ENCODE measurements around the gene F12. TPM values are rescaled to one million over a fixed set of nuclear protein-coding genes. Genes with fewer than 3 reads are reported as not detected.
"Not testable (repeated sequence)": the region's sequence is repeated elsewhere in the genome, so short reads cannot be mapped to it uniquely, and the experiment has no call there.

F12 gene
- total RNA-seq, 1 experiment from 2014 or later, result not detected

- H3K4me3 ChIP-seq (ENCODE audit: low read depth, low read length, poor library complexity, severe bottlenecking), result no peak overlapping the region
- DNase-seq (ENCODE audit: low spot score), result no peak
- ChIA-PET POLR2A (ENCODE audit: low non-redundant PET) (no interaction called here), CTCF (interaction anchor here (2.0 kb wide), 1 partner anchor 12 kb away, joined by 7 read pairs; no protein-coding TSS in a partner anchor)
- intact Hi-C loops (cut with micrococcal nuclease; ENCODE audit: unreplicated experiment), result no loop called here
- H3K36me3 ChIP-seq (ENCODE audit: insufficient read depth, low read length, poor library complexity, severe bottlenecking), result no peaks in the 10 kb centered on the region
- TF ChIP-seq CTCF (conservative IDR thresholded peaks at IDR 0.05; ENCODE audit: low read depth, low read length) (no peak), EZH2 (IDR thresholded peaks at IDR 0.05; ENCODE audit: borderline replicate concordance, low read depth, low read length, poor library complexity, severe bottlenecking) (no peak)
- no peak overlapping the region for H3K27ac ChIP-seq (ENCODE audit: low read depth, low read length, poor library complexity, severe bottlenecking)
- no peaks in the 10 kb centered on the region for H3K27me3 ChIP-seq (replicated peaks; ENCODE audit: insufficient read depth, low read depth, low read length, poor library complexity)
- no TSS peak for BruUV-seq (replicated peaks)
- H3K4me1 ChIP-seq (ENCODE audit: insufficient read depth, low read length, poor library complexity, severe bottlenecking), result no peaks in the 10 kb centered on the region
- H3K9me3 ChIP-seq (ENCODE audit: low read depth, low read length, poor library complexity, severe bottlenecking), result no peaks in the 10 kb centered on the region
Observed at GRCh38 chr5:177377851-177378776, 31.2 kb downstream of the F12 start.

- Histone ChIP-seq H3K4me1 (ENCODE audit: insufficient read depth, low read length, poor library complexity, severe bottlenecking) (no peaks in the 10 kb centered on the region), H3K9me3 (ENCODE audit: low read depth, low read length, poor library complexity, severe bottlenecking) (no peaks in the 10 kb centered on the region), H3K27me3 (replicated peaks; ENCODE audit: insufficient read depth, low read depth, low read length, poor library complexity) (no peaks in the 10 kb centered on the region), H3K36me3 (ENCODE audit: insufficient read depth, low read length, poor library complexity, severe bottlenecking) (no peaks in the 10 kb centered on the region), H3K4me3 (ENCODE audit: low read depth, low read length, poor library complexity, severe bottlenecking) (no peak overlapping the region), H3K27ac (ENCODE audit: low read depth, low read length, poor library complexity, severe bottlenecking) (no peak overlapping the region)
- TF ChIP-seq CTCF (conservative IDR thresholded peaks at IDR 0.05; ENCODE audit: low read depth, low read length), result no peak
- no peak for TF ChIP-seq EZH2 (IDR thresholded peaks at IDR 0.05; ENCODE audit: borderline replicate concordance, low read depth, low read length, poor library complexity, severe bottlenecking)
- no TSS peak for BruUV-seq (replicated peaks)
- ChIA-PET CTCF (no interaction called here), POLR2A (ENCODE audit: low non-redundant PET) (no interaction called here)
- DNase-seq (ENCODE audit: low spot score), result no peak
- intact Hi-C loops (cut with micrococcal nuclease; ENCODE audit: unreplicated experiment), result no loop called here
Observed at GRCh38 chr5:177376107-177376506, 33.3 kb downstream of the F12 start.

GRCh38 chr5:177375516-177375915 is 33.8 kb downstream of the F12 start:
- H3K27me3 ChIP-seq (replicated peaks; ENCODE audit: insufficient read depth, low read depth, low read length, poor library complexity); CTCF ChIA-PET; POLR2A ChIA-PET (ENCODE audit: low non-redundant PET); DNase-seq (ENCODE audit: low spot score); H3K27ac ChIP-seq (ENCODE audit: low read depth, low read length, poor library complexity, severe bottlenecking); H3K9me3 ChIP-seq (ENCODE audit: low read depth, low read length, poor library complexity, severe bottlenecking); H3K4me3 ChIP-seq (ENCODE audit: low read depth, low read length, poor library complexity, severe bottlenecking); BruUV-seq (replicated peaks); intact Hi-C loops (cut with micrococcal nuclease; ENCODE audit: unreplicated experiment); H3K36me3 ChIP-seq (ENCODE audit: insufficient read depth, low read length, poor library complexity, severe bottlenecking); H3K4me1 ChIP-seq (ENCODE audit: insufficient read depth, low read length, poor library complexity, severe bottlenecking): not testable (repeated sequence)

GRCh38 chr5:177374211-177374610 is 35.2 kb downstream of the F12 start:
- no peak overlapping the region for H3K27ac ChIP-seq (ENCODE audit: low read depth, low read length, poor library complexity, severe bottlenecking)
- H3K9me3 ChIP-seq (ENCODE audit: low read depth, low read length, poor library complexity, severe bottlenecking), result no peaks in the 10 kb centered on the region
- no peaks in the 10 kb centered on the region for H3K4me1 ChIP-seq (ENCODE audit: insufficient read depth, low read length, poor library complexity, severe bottlenecking)
- no peaks in the 10 kb centered on the region for H3K36me3 ChIP-seq (ENCODE audit: insufficient read depth, low read length, poor library complexity, severe bottlenecking)
- no peaks in the 10 kb centered on the region for H3K27me3 ChIP-seq (replicated peaks; ENCODE audit: insufficient read depth, low read depth, low read length, poor library complexity)
- CTCF ChIA-PET, result no interaction called here
- no peak overlapping the region for H3K4me3 ChIP-seq (ENCODE audit: low read depth, low read length, poor library complexity, severe bottlenecking)
- no peak for TF ChIP-seq CTCF (conservative IDR thresholded peaks at IDR 0.05; ENCODE audit: low read depth, low read length)
- no peak for TF ChIP-seq EZH2 (IDR thresholded peaks at IDR 0.05; ENCODE audit: borderline replicate concordance, low read depth, low read length, poor library complexity, severe bottlenecking)
- POLR2A ChIA-PET (ENCODE audit: low non-redundant PET), result no interaction called here
- DNase-seq (ENCODE audit: low spot score), result no peak
- intact Hi-C loops (cut with micrococcal nuclease; ENCODE audit: unreplicated experiment), result no loop called here
- BruUV-seq (replicated peaks), result no TSS peak

Measured in A673 (cell line).